Right ventricle myocardium inferior (tissue), 1 donor: ENCODE measurements around the gene PCSK5. TPM values are rescaled to one million over a fixed set of nuclear protein-coding genes. Genes with fewer than 3 reads are reported as not detected.

ENCODE experiments used
- ATAC-seq: fragments of 200-7000 bp; cut with Tn5 transposase; one replicate; pipeline ENCODE4 v1.9.1; 2020; ENCODE audit warnings: mild to moderate bottlenecking, moderate library complexity
- DNase-seq: peaks from one replicate; pipeline ENCODE4 v3.0.0; 2021; ENCODE audit errors: missing footprints
- intact Hi-C: fragments of 100-400 bp; cut with DNase I; formaldehyde crosslinking; loops from one replicate; pipeline ENCODE4 v1.11.0; 2022
- total RNA-seq: library from RNA; stranded (reverse); fragmentation: NEBNext Ultra II Directional; extraction: Animal tissue kit (Norgen Biotek cat#: 25700); gene quantifications from one replicate; pipeline ENCODE4 v1.2.1, GENCODE V29; 2021
- donor health status: DM: no; HTN: yes; CAD: no; lungs with severe emphysema.

PCSK5 gene
- total RNA-seq, 1 donor from 2014 or later = 4.5 TPM

DNA sequence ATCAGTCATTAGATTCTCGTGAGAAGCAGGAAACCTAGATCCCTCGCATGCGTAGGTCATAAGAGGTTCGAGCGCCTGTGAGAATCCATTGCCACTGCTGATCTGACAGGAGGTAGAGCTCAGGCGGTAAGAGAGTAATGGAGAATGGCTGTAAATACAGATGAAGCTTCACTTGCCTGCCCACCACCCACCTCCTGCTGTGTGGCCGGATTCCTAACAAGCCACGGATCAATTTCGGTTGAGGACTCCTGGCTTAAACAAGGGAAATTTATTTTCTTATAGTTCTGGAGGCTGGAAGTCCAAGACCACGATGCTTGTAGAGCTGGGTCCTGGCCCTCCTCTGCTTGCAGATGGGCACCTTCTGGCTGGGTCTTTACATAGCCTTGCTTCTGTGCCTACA lies 200.4 kb downstream of the PCSK5 start:
- ATAC-seq (no peak), DNase-seq (no peak)
- intact Hi-C loops = no loop called here

DNA sequence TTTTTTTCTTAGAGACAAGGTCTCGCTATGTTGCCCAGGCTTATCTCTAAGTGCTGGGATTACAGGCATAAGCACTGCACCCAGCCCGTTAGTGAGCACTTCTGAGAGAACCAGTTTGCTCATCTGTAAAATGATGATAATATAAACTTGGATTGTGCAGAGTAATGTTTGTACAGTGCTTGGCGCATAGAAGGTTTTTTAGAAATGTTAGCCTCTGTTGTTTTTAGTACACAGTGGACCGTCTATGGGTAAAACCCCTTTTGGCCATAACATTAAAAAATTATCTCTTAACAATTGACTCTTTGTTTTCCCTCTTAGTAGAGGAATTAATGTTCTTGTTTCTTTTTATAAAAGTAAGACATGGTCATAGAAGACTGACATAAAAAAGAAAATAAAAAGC lies 202.1 kb downstream of the PCSK5 start:
- peak; percentile 5 for ATAC-seq
- intact Hi-C loops = no loop called here

DNA sequence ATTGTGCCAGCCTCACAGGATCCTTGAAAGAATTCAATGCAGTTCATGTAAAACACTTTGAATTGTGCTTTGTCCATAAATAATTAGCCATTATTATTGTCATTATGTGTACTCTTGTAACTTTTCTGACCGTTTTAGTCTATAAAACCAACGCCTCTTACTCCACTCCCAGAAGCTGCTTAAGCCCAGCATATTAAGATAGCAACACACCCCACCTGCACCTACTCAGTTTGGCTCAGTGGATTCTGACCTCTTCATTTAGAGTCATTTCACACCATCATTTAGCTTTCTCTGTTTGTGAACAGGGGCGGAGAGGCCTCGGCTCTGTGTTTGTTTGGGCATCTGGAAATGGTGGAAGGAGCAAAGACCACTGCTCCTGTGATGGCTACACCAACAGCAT lies 205.1 kb downstream of the PCSK5 start:
- intact Hi-C loops = no loop called here
- no peak for DNase-seq
- no peak for ATAC-seq

More for the DNA sequence above, 202.1 kb downstream of the PCSK5 start:
- DNase-seq = no peak

DNA sequence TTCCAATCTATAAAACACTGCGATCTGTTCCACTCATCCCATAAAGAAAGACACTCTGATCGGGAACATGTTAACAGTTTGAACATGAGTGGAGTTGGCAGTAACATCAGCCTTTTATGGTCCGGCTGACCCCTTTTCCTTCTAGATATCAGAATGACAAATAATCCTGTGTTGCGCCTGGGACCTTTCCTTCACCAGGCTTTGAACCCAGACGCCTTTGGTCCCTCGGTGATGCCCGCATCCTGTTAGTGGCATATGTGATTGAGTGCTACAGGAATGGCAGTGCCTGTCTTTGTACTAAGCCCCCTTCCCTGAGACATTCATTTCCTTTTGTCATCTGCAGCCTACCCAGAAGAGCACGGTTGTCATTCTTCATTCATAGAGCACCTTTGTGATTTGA lies 209.0 kb downstream of the PCSK5 start:
- ATAC-seq (no peak), DNase-seq (no peak)
- intact Hi-C loops = no loop called here

DNA sequence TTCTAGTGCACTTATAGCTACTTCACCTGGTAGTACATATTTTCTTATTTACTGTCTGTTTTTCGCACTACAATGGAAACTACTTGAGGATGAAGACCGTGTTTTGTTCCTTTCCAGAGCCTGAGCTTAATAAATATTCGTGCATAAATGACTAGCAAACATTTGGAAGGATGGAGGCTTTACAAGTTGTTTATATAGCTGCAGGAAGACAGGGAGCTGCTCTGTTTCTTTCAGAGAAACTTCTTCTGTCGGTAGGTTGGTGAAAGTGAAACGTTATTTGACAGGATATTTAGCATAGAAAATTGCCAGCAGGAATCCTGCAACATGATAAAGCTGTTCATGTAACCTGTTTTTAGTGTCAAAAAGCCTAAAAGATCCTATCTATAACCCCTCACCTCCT lies 210.6 kb downstream of the PCSK5 start:
- intact Hi-C loops = no loop called here
- ATAC-seq (no peak), DNase-seq (no peak)

DNA sequence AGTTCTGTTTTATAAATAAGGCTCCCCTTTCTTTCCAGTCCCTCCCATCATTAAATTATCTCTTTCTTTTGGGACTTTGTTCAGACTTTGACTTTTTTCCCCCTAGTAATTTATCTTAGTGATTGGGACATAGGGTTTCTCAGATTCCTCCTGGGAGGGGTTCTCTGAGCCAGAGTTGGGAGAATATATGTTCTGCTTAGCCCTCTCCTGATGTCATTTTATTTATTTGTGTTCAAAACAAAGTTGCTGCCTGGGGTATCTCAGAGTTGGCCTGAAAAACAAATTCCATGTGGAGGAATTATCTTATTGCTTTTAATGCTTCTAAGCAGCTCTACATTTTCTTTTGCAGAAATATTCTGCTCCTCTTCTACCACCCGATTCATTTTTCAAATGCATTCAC lies 211.0 kb downstream of the PCSK5 start:
- ATAC-seq (no peak), DNase-seq (no peak)
- intact Hi-C loops = no loop called here

DNA sequence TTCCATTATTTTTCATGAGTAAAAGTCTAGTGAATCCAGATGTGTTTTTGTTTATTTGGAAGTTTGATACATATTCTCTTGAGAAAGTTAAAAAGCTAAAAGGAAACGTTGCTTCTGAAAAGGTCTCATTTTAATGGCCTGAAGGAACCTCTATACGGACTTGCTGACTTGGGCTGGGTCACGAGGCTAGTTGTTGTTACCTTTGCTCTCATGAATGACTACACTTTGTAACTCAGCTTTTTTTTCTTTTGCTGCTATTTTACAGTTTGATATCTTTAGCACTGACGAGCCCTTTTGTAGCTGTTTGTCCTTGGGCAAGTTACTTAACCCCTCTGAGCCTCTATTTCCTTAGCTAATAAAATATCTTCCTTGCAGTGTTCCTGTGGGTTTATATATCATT lies 211.5 kb downstream of the PCSK5 start:
- DNase-seq = no peak
- intact Hi-C loops = no loop called here
- no peak for ATAC-seq

DNA sequence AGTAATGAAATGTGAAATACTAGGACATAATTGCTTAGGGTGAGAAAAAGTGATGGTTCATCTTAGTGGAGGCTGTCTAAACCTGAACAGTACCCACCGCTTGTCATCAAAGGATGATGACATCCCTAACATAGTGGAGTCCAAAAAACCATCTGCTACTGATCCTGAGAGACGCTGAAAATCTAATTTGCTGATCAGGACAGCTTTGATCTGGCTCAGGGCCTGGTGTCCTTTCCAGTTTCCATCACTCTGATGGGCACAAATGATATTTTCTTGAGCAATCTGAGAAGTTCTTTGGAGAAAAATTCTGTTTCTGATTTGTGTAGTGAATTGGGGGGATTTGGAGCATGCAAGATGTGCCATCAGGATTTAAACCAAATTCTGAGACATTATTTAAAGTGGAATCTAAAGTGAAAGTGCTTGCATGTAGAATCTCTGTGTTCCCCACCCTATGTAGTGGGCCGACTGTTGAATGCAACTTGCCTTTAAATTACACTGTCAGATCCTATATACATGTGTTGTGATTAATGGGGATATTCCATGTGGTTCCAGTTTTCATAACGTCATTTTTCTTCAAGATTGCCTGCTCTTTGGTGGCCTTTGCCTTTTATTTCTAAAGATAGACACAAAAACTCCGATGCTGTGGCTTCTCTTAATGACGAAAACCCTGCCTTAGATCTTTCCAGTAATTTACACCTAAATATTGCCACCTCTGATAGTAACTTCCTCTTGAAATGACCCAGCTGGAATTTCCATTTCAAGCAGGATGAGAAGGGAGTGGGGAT lies 213.2 kb downstream of the PCSK5 start:
- no peak for DNase-seq
- intact Hi-C loops = no loop called here
- ATAC-seq = no peak

DNA sequence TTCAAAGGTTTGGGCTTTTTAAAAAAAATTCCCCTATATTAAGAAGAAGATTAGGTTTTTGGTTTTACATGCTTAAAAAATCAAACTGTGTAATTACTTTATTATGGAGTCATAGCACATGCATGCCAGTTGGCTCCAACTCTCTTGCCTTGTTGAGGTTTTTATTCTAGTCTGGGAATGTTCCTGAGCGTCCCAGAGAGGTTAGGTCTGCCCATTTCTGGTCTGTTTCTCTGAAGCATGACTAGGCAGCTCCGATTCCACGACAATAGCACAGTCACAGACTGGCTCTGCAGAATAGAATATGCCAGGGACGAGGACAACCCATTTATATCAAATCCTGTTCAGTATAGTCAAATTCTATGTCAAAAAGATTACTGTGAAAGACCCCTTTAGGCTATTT lies 217.0 kb downstream of the PCSK5 start:
- intact Hi-C loops = no loop called here
- ATAC-seq = peak; percentile 89
- no peak for DNase-seq

DNA sequence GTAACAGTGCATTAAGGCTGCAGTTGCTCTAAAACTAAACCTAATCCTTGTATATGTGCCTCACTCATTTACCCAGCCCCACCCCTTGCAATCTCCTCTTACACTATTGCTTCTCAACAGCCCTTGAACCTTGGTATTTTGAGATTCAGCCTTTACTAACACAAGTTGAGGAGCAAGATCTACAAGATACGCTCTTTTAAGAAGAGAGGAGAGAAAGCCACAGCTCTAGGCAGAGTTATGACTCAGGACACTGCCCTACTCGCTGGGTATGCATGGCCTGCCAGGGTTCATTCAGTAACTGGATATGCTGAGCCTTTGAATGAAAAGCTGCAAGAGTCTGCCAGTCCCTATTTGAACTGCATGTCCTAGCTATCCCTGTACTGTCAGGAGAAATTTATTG lies 219.5 kb downstream of the PCSK5 start:
- intact Hi-C loops = no loop called here
- no peak for ATAC-seq
- no peak for DNase-seq

DNA sequence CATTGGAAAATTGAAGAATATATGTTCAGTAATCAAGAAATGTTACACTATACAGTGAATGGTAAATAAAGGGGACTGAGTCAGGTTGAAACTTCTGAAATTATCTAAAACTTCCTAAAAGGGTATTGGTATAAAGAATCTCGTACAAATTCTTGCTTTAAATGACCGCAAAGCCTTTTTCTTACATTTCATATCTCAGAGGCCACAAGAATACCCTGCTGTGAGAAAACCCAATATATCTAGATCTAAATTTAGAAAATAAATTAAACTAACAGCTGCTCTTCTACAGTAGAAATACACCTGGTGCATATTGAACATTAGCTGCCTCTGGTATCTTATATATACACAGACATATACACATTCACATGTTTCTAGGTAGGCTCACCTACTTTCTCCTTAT lies 221.7 kb downstream of the PCSK5 start:
- intact Hi-C loops = no loop called here
- DNase-seq = no peak
- ATAC-seq = no peak

DNA sequence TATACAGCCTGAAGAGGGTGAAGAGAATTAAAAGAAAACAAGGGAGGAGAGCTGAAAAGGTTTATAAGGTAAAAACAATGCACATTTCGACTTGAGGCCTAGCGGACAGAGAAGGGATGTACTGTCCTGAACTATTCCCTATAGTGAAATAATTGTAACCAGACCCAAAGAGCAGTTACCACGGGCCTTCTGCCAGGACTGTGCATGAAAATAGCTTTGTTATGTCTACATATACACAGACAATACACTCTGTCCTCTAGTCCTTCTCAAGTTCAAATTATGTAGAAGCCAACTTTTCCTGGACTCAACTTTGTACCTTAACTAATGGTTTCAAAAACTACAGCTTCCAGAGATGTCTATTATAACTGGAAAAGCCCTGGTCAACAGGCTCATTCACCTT lies 223.7 kb downstream of the PCSK5 start:
- ATAC-seq = no peak
- intact Hi-C loops = no loop called here

DNA sequence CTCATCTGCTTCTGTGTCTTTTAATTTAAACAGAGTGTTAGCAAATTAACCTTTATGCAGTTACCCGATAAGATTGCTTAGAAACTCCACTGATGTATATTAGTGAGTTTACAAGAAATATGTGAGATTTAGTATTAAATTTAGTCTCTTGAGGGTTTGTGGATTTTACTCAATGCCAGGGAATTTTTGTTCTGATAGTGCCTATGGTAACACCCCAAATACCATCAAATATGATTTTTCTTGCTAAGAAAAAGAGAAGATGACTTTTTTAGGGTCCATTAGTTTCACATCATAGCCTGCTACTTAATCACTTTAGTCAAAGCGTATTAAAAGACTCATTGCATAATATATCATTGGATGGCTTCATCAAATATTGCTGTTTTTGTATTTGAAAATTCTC lies 224.9 kb downstream of the PCSK5 start:
- intact Hi-C loops = no loop called here
- DNase-seq = no peak
- ATAC-seq = no peak

More for the DNA sequence above, 223.7 kb downstream of the PCSK5 start:
- no peak for DNase-seq

DNA sequence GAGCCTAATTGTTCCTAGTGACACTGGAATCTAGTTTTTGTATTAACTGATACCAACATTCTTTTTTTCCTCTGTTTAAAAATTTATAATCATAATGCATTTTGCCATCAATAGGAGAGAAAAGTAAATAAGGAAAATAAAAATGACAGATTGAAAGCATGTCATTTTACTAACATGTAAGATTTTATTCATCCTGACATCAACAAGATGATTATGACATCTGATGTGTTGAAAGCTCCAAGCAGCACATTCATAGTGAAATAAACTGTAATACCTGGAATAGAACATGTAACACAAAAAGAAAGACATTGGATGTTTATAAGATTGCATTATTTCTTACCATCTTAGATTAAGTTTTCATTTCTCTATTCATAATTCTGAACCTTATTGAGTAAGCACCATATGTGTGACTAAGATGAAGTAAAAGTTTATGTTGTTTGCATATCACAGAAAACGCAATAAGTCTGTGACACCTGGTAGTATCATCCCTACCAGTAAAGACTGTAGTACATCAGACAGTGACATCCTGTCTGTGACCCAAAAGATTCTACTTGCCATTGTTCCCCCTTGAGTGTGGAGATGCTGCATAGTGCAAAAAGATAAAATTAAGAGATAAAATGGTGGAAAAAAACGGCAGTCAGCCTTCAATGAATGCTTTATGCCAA lies 225.6 kb downstream of the PCSK5 start:
- no peak for ATAC-seq
- intact Hi-C loops = no loop called here
- no peak for DNase-seq

DNA sequence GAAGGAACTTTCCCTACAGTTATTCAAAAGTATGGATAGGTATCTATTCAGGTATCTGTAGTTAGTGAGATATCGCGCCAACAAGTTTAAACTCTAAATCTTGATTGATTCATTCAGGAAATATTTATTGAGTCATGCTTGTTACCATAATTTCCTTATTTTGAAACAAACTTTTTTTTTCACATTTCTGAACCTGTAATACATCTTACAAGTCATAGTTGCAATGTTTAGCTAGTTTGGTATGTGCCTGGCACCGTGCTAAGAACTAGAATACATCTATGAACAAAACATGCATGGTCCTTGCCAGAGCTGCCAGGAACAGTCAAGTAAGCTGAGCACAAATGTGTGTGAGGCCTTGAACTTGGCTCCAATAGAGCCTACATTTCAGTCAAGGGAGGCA lies 226.4 kb downstream of the PCSK5 start:
- ATAC-seq (no peak), DNase-seq (no peak)
- intact Hi-C loops = no loop called here

DNA sequence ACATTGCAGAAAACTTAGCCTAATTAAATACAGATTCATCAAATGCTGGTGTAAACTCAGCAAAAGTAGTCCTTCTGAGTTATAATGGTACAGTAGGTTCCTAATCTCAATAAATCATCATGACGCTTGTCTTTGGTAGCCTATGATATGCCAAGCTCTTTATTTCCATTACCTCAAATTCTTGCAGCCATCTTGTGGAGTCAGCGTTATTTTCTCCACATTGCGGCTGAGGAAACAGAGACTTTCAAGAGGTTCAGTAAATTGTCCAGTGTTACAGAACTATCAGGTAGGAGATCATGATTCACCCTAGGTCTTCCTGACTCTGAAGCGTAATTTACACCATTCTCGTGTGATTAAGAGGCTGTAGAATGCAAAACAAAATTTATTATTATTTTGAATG lies 237.2 kb downstream of the PCSK5 start:
- no peak for DNase-seq
- intact Hi-C loops = no loop called here
- no peak for ATAC-seq

DNA sequence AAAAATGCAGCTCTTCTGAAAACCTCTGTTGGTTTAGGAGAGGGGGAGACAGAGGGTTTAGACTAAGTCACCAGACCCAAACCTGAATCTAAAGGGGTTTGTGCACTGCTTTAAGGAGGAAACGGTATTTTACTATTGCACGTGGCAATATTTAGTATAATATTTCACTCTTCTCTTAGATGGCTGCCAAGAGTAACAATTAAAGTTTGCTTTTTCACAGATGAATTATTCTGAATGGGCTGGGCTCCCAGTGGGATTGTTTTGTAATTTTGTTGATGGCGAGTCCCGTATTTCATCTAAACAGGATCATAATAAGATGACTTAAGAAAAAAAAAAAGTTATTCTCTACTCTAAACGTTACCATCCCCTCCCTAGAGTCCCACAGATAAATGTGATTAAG lies 245.4 kb downstream of the PCSK5 start:
- ATAC-seq (no peak), DNase-seq (no peak)
- intact Hi-C loops = no loop called here

DNA sequence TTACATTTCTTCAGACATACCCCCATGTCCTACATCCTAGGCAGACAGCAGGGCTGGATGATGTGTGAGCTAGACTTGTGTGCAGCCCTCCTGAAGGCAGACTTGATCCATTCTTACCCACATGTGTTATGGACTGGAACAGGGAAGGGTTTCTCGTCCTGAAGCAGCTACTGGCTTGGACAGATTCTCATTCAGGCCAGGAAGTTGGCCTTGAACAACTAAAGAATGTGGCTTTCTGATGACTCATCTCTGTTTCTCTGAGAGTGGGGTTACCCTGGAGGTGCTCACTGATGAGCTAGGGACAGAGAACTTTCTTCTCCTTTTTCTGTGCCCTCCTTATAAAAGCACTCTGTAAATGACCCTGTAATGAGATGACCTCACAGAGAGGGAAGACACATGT lies 246.5 kb downstream of the PCSK5 start:
- no peak for DNase-seq
- intact Hi-C loops = no loop called here
- ATAC-seq = no peak

DNA sequence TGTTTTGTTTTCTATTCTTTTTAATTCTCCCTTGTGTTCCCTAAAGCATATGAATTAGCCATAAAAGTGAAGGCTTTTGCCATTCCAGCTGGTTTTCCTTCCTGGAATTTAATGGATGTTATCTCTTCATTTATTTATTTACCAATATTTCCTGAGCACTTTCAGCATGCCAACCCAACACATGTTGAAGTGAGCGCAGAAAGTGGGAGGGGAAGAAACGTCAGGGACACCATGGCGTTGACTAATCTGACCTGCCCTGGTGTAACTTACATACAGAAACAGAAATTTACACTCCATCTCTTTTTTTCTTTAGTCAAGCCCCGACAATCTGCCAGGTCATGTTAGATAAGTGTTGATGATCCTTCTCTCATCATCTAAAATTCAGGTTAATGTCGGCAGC lies 247.5 kb downstream of the PCSK5 start:
- ATAC-seq (no peak), DNase-seq (no peak)
- intact Hi-C loops = no loop called here

DNA sequence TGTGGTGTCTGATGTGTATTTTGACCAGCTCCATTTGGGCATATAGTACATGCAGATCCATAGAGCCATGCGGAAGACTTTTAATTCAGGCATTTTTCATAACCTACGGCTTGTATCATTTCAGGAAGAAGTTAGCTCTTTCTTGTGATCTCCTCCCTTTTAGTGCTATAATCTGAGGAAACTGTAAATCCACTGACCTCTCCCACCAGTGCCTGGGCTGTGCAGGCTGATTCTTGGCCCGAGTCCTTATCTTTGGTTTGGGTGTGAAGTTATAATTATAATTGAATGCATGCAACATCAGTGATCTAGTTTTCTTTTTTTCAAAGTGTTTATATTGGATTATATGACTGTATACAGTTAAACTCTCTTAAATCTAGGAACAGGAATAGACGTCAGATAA lies 247.9 kb downstream of the PCSK5 start:
- intact Hi-C loops = no loop called here
- ATAC-seq (no peak), DNase-seq (no peak)

DNA sequence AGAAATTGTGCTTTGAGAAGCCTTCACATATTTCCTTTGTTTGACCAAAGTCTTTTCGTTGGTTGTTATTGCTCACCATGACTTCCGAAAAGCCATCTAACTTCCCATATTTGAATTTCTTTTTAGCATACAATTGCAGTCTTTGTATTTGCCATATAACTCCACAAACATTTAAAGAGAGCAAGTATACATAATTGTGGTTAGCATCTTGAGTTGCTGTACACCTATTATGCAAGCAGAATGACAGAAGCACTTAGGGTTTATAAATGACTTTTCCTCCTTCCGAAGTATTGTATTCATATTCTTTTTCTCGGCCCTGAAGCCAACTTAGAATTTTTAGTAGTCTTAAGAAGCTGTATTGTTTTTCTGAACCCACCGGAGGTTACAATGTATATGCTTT lies 253.4 kb downstream of the PCSK5 start:
- intact Hi-C loops = no loop called here
- DNase-seq (no peak), ATAC-seq (no peak)
